PFSK-1 (cell line): ENCODE results near the gene ADRB2.

Experiments used
- FOXP2 ChIP-seq: optimal IDR thresholded peaks from 2 replicates; pipeline ENCODE3; 2011; ENCODE audit warnings: borderline replicate concordance, control low read depth, inconsistent platforms; ENCODE audit not compliant: insufficient read depth; ENCODE audit errors: extremely low read length, extremely low read depth
- POLR2AphosphoS5 ChIP-seq: IDR thresholded peaks from 2 replicates; pipeline ENCODE4 v1.6.1; 2012; ENCODE audit warnings: low read depth, mild to moderate bottlenecking, control low read depth, low read length, moderate library complexity
- REST ChIP-seq, 2 experiments: IDR thresholded peaks; 2 replicates each; pipeline versions ENCODE4 v1.6.1 to v1.8.0; 2011 to 2012; ENCODE audit warnings: low read depth in 2 of 2, low read length in 2 of 2, control low read depth in 1 of 2, inconsistent platforms in 1 of 2, mild to moderate bottlenecking in 1 of 2, moderate library complexity in 1 of 2; ENCODE audit not compliant: insufficient read depth in 1 of 2
- SIN3A ChIP-seq: IDR thresholded peaks from 2 replicates; pipeline ENCODE4 v1.6.1; 2012; ENCODE audit warnings: mild to moderate bottlenecking, low read length, moderate library complexity, borderline replicate concordance; ENCODE audit not compliant: insufficient read depth
- TAF1 ChIP-seq: IDR thresholded peaks from 2 replicates; pipeline ENCODE4 v1.6.1; 2012; ENCODE audit warnings: low read length, control low read depth, borderline replicate concordance; ENCODE audit not compliant: insufficient read depth

ADRB2 gene

DNA sequence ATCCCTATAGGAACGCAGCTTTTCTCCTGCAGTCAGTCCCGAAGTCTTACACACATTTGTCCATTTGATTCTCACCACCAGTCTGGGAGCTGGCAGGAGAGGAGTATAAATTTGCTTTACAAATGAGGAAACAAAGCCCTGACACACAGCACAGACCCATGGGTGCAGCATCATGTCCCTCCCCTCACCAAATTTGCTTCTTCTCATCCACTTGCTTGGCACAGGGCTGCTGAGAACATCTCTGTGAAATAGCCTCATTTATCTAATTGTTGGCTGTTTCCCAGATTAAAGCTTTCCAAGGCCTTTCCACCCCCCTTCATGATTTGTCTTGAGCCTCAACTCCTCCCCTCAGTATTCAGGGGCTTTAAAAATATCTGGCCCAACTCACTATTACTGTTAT, 11.3 kb upstream of the ADRB2 start:
- no peak for TF ChIP-seq REST (IDR thresholded peaks at IDR 0.05; ENCODE audit: insufficient read depth in 1 of 2, low read depth in 2 of 2, low read length in 2 of 2)

DNA sequence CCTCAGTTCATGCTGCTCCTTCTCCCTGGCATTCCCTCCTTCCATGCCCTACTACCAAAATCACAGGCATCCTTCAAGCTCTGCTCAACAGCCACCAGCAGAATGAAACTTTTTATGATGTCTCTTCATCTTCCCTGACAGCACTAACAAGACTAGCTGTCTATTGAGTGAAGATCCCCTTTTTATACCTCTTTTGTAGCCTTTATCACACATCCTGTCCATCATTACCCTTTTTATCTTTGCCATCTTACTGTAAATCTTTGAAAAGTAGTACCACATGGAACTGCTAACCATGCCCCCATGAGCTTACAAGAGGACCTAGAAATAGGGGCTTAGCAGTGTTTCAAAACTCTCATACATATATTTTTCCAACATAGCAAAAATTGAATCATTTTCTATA, 10.8 kb upstream of the ADRB2 start:
- TF ChIP-seq FOXP2 (no peak), TAF1 (no peak), SIN3A (no peak), REST (IDR thresholded peaks at IDR 0.05; ENCODE audit: insufficient read depth in 1 of 2, low read depth in 2 of 2, low read length in 2 of 2) (no peak), POLR2AphosphoS5 (no peak)

DNA sequence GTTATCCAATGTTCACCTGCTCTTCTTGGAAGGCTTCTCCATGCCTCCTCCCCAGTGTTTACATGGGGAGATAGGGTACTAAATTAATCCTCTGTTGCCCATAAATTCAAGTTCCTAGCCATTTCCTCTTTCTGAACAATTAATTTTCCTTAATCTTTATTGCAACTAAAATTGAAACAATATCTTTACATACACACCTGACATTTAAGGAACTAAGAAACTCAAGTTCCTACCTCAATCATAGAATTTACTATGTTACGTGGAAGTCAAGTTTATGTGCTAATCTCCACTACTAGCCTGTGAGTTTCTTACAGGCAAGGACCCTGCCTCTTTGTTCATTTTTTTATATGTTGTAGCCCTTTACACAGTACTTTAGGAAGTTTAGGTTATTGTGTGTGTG, 10.1 kb upstream of the ADRB2 start:
- TF ChIP-seq FOXP2 (no peak), POLR2AphosphoS5 (no peak), SIN3A (no peak), REST (IDR thresholded peaks at IDR 0.05; ENCODE audit: insufficient read depth in 1 of 2, low read depth in 2 of 2, low read length in 2 of 2) (no peak), TAF1 (no peak)

- TF ChIP-seq FOXP2 (no peak), POLR2AphosphoS5 (no peak), TAF1 (no peak), SIN3A (no peak), REST (IDR thresholded peaks at IDR 0.05; ENCODE audit: insufficient read depth in 1 of 2, low read depth in 2 of 2, low read length in 2 of 2) (no peak)
These were observed 9.6 kb upstream of the ADRB2 start for GRCh38 chr5:148816782-148817181.

- TF ChIP-seq POLR2AphosphoS5, result no peak
- no peak for TF ChIP-seq FOXP2
- TF ChIP-seq SIN3A, result no peak
- no peak for TF ChIP-seq REST (IDR thresholded peaks at IDR 0.05; ENCODE audit: insufficient read depth in 1 of 2, low read depth in 2 of 2, low read length in 2 of 2)
- TF ChIP-seq TAF1, result no peak
These were observed 8.8 kb upstream of the ADRB2 start for GRCh38 chr5:148817606-148818005.
